Choroid plexus epithelial cell (primary cell): Measurements from ENCODE around the gene TREM1.

Source experiments
- DNase-seq: peaks from one replicate; pipeline ENCODE4 v3.0.0-alpha.2; 2010; ENCODE audit warnings: low read depth
- H3K4me3 ChIP-seq: 2 replicates; pipeline ENCODE4 v1.5.1; 2011; ENCODE audit warnings: low read depth, mild to moderate bottlenecking, control low read depth, low read length, moderate library complexity
- CTCF ChIP-seq: conservative IDR thresholded peaks from 2 replicates; pipeline ENCODE4 v1.5.1; 2011; ENCODE audit warnings: low read depth, mild to moderate bottlenecking, control low read depth, inconsistent platforms, low read length, moderate library complexity

TREM1 gene

GRCh38 chr6:41286544-41287346 is at the start of gene TREM1:
Gene TREM1, minus strand, starts transcription at chr6:41286682. Its CDS starts 27 bp downstream, at chr6:41286655.
- peak; percentile 94 for DNase-seq
- TF ChIP-seq CTCF, result no peak
- no peak within 1 kb of the TSS for H3K4me3 ChIP-seq

DNA sequence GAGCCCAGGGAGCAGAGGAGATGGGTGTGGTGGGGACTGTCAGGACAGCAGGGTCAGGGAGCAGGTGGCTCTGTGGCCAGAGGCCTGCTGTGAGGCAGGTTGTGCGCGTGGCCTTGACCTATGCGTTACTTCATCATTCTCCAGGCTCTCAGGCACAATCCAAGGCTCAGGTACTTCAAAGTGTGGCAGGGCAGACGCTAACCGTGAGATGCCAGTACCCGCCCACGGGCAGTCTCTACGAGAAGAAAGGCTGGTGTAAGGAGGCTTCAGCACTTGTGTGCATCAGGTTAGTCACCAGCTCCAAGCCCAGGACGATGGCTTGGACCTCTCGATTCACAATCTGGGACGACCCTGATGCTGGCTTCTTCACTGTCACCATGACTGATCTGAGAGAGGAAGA is 49.5 kb upstream of the TREM1 start:
- H3K4me3 ChIP-seq, result no peak overlapping the region
- DNase-seq, result no peak
- TF ChIP-seq CTCF, result no peak

- no peak for TF ChIP-seq CTCF
- no peak for DNase-seq
Measured at GRCh38 chr6:41335296-41335695, 48.8 kb upstream of the TREM1 start, which contains the start of gene NCR2. Gene NCR2, plus strand, starts transcription at chr6:41335608. Its CDS starts 269 bp downstream, at chr6:41335877.

DNA sequence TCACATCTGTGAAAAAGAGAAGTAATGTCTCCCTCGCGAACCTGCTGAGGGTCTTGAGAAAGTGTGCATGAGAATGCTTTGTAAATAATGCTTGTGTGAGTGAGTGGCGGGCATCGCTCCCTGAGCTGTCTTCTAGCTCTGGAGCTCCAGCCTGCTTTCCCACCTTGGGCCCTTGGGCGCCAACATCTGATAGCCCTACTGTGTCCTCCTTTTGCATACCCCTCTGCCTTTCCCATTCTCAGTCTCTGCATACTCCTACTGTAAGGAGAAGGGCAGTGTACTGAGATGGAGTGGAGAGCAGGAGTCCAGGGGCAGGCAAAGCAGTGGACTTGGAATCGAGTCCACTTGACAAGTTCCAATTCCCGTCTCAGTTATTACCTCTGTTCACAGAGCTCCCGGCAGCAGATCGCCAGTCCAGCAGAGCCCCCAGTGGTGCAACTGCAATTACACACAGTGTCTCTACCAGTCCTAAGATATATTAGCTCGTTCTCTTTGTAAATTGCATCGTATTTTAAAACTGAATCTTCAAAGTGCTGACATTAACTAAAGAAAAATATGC is 48.1 kb upstream of the TREM1 start:
- no peak overlapping the region for H3K4me3 ChIP-seq
- peak; percentile 60 for DNase-seq
- TF ChIP-seq CTCF, result peak; percentile 68

More at GRCh38 chr6:41335296-41335695, 48.8 kb upstream of the TREM1 start, which contains the start of gene NCR2:
- no peak within 1 kb of the TSS for H3K4me3 ChIP-seq

DNA sequence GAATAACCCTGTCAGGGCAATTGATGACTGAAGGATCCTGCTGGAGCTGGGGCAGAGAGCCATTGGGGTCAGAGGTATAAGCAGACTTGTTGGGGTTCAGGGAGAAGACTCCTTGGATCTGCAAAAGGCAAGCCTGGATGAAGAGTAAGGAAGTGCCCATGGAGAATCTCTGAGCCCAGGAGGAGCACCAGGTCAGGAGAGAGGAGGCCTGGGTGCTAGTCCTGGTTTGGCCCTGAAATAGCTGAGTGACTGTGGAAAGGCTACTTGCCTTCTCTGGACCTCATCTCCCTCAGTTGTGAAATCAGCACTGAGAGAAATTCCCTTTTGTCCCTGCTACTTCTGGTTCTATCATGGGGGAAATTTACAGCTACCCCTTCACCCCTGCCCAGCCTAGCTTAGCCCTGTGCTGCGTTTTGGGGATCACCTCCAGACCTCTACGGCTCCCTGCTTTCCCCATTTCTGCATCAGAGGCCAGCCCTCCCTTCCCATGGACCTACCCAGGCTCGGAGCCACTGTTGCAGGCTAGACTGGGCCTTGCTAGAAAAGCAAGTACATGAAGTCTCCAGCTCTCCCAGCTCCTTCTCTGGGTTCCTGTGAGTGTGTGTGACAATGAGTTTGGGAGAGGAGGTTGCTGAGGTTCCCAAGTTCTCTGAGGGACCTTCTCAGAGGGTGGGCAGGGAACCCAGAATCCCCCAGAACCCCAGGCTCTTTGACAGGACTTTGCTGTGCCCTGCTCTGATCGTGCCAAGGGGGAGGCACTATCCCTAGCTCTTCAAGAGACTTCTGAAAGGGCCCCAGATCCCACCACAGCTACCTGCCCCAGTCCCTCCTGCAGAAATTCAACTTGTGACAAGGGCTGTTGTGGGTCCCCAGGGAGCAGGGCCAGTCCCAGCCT is 46.6 kb upstream of the TREM1 start:
- TF ChIP-seq CTCF, result no peak
- DNase-seq, result no peak
- H3K4me3 ChIP-seq, result no peak overlapping the region

DNA sequence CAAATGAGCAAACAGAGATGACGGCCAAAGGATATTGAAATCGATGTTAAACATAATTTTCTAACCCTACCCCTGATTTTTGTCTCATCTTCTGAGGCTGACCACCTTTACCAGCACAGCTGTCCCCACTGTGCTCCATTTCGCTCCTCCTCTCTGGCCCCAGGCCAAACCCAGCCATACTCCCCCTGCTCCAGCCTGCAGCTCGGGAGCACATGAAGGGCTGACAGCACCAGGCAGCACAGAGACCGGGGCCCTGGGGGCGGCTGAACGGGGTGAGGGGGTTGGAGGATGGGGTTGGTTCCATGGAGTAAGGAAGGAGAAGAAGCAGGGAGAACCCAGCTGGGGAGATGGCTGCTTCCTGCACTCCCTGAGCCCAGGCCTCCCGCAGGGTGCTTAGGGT is 45.8 kb upstream of the TREM1 start:
- DNase-seq, result no peak
- no peak overlapping the region for H3K4me3 ChIP-seq

More for the DNA sequence above, 45.8 kb upstream of the TREM1 start:
- TF ChIP-seq CTCF, result no peak
